MM.1S (cell line): ENCODE data around the gene MORC3.

Source experiments
- EZH2 ChIP-seq: fragments of 300-600 bp; sonication (generic); optimal IDR thresholded peaks from 2 replicates; pipeline ENCODE3; 2017; ENCODE audit warnings: low read depth, mild to moderate bottlenecking, antibody characterized with exemption, low read length, mixed read lengths
- TF ChIP-seq, protein P1 (sequence below): fragments of 300-600 bp; sonication (generic); IDR thresholded peaks from 2 replicates; pipeline ENCODE4 v1.5.1; 2016; ENCODE audit warnings: antibody characterized with exemption, low read length, mixed read lengths

DNA sequence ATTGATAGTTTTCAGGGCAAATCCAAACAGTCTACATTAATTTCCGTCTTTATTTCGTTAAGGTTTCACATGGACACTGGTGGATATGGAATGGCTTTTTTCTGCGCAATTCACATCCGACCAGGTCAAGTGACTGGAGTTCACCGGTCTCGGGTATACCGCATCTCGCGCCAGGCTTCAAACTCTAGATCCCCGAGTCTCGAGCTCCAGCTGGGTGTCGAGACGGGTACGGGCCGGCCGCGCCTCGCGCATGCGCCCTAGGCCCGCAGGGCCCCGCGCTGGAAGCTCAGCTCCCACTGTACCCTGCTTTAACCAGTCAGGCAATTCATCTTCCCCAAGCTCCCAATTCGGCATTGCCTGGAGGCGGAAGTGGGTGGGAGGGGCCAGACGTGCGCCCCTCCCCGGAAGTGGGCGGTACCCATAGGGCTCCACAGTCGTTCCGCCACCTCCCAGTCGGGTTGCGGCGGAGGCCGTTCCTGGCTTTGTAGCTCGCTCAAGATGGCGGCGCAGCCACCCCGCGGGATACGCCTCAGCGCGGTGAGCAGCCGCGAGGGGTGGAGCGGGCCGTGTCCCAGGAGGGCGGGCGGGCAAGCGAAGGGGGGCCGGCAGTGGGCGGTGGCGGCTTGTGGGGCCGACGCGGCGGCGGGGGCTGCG lies at the start of gene MORC3:
- TF ChIP-seq, protein P1, sequence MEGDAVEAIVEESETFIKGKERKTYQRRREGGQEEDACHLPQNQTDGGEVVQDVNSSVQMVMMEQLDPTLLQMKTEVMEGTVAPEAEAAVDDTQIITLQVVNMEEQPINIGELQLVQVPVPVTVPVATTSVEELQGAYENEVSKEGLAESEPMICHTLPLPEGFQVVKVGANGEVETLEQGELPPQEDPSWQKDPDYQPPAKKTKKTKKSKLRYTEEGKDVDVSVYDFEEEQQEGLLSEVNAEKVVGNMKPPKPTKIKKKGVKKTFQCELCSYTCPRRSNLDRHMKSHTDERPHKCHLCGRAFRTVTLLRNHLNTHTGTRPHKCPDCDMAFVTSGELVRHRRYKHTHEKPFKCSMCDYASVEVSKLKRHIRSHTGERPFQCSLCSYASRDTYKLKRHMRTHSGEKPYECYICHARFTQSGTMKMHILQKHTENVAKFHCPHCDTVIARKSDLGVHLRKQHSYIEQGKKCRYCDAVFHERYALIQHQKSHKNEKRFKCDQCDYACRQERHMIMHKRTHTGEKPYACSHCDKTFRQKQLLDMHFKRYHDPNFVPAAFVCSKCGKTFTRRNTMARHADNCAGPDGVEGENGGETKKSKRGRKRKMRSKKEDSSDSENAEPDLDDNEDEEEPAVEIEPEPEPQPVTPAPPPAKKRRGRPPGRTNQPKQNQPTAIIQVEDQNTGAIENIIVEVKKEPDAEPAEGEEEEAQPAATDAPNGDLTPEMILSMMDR, result no peak
- TF ChIP-seq EZH2, result no peak
